Stimulated activated CD8-positive, alpha-beta memory T cell treated with anti-CD3 and anti-CD28 coated beads, Interleukin-15, amount 100 ng/mL, for 1 hour (primary cell): ENCODE results near the gene TANGO6.
"Not testable (repeated sequence)": the region's sequence is repeated elsewhere in the genome, so short reads cannot be mapped to it uniquely, and the experiment has no call there.

Experiments
- DNase-seq: peaks from one replicate; pipeline ENCODE4 v3.0.0-alpha.2; 2020; ENCODE audit warnings: low read depth

Gene TANGO6

DNA sequence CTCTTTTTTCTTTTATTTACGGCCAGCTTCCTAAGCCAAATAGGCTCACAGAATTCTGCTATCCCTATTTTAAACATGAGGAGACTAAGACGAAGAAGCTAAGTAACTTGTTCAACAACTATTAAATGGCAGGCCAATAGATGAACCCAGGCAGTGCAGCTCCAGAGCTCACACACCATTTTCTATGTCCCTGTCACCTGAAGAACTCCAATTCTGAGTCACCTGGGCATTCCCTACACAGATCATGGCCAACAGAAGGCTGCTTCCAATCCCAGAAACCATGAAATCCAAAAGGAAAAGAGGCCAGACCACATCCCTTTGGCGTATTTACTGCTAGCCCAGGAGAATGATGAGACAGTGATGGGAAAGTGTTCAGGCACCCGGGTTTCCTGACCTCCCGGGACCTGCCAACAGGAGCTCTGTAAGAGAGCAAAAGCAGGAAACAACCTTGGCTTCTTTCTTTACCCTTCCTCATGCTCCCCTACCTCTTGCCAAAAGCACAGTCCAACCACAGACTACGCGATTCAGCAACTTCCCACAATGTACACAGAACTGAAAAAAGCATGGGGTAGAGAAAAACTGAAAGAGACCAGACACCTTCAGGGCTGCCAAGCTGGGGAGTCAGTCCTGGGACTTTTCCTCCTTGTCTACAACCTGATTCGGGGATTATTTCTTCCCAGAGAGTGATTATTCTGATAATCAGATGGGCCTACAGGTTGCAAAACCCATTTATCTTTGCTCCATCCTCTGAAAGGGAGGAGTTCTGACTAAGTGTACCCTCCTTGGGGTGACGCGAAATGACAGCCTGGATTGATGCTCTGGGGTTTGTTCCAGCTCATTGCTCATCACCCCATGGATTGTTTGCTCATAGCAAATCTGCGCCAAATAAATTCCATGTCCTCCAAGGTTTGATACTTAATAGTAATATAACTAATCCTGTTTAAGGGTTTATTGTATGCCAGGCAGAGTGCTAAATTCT lies 214.4 kb downstream of the TANGO6 start:
- no peak for DNase-seq

DNA sequence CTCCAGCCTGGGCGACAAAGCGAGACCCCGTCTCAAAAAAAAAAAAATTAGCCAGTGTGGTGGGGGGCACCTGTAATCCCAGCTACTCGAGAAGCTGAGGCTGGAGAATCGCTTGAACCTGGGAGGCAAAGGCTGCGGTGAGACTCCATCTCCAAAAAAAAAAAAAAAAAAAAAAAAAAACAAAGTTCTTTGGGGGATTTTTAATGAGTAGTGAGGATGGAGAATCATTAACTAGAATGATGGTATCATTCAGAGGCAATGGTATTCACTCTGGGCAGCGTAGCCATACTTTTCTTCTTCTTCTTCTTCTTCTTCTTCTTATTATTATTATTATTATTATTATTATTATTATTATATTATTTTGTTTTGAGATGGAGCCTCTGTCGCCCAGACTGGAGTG lies 220.2 kb downstream of the TANGO6 start:
- not testable (repeated sequence) for DNase-seq

DNA sequence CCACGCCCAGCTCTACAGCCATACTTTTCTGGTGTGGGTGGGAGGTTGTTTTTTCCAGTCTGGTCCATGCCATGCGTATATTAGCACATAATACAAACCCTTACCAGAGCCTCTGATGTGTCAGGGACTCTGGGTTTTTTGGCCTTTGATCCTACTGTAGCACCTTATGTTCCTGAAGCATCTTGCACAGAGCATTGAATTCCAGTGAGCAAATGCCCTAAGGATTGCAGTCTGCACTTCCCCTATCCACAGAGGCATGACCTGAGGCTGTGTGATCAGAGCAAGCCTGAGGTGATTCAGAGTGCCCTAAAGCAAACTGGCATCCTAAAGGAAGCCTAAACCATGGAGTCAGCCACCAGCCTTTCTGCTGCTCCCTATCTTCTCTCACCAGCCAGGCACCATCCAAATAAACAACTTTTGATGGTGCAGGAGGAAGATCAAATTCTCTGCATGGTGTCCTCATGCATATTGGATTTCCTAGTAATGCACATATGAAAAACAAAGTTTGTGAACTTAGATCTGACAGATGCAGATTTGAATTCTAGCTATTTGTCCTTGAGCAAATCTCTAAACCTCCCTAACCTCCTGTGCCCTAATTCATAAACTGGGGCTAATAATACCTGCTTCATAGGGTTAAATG lies 220.9 kb downstream of the TANGO6 start:
- no peak for DNase-seq

DNA sequence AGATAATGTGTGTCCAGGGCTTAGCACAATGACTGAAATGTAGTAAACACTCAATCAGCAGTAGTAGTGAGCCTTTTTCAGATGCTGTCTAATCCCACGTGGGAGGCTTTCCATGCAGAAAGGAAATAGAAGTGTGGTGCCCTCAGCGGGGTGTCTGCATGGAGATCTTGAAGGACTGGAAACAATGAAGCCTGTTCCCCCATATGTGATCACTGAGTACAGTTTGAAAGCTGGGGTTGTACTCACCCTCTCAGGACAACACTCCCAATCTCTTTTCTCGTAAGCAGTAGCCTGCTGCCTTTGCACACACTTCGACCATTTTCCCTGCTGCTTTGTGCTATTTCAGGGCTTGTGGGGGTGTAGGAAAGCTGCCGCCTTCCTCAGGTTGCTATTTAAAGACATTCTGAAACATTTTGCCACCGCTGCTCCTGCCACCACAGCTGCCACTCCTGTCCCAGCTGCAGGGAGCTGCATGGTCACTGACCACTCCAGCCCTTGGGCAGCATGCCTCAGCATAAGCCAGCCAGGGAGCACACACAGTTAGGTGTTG lies 221.5 kb downstream of the TANGO6 start:
- DNase-seq: no peak

DNA sequence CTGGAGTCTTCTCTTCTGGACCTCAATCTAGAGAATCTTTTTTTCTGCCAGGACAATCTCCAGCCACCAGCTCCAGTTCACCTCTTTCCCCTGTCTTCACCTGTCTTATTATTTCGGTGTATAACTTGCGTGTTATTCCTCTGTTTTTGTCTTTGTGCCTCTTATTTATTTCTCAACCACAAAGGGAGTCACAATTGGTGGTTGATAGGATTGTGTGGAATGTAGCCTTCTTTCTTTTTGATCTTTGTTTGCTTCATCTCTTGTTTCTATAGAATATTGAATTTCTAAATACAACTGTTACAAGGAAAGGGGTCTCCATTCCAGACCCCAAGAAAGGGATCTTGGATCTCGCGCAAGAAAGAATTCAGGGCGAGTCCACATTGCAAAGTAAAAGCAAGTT lies 226.2 kb downstream of the TANGO6 start:
- DNase-seq: no peak

DNA sequence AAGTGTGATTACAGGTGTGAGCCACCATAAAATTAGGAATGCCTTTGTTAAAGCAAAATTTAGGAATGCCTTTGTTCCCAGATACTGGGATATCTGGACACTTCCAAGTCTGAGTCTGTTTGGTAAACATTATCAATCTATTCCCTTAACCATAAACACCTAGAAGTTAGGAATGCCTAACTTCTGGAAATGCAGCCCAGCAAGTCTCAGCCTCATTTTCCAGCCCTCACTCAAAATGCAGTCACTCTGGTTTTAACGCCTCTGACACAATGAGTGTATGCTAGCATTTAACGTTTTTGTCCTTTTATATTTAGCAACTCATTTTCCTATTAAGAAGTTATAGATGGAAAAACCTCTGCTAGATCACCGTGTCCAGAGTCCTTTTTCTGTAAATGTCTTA lies 227.7 kb downstream of the TANGO6 start:
- no peak for DNase-seq

DNA sequence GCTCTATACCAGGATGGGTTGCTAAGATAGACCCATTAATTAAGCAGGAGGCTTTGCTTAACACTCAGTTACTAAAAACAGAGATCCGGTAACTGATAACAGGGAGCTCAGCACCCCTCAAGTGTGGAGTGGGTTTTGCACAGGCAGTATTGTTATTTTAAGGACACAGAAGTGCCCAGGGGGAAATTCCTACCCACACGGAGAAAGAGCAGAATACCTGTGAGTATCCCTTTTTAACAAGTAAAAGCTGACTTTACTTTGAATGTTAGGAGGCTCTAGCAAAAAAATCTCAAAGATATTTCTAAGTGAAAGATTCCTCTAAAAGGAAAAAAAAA lies 229.3 kb downstream of the TANGO6 start:
- no peak for DNase-seq

DNA sequence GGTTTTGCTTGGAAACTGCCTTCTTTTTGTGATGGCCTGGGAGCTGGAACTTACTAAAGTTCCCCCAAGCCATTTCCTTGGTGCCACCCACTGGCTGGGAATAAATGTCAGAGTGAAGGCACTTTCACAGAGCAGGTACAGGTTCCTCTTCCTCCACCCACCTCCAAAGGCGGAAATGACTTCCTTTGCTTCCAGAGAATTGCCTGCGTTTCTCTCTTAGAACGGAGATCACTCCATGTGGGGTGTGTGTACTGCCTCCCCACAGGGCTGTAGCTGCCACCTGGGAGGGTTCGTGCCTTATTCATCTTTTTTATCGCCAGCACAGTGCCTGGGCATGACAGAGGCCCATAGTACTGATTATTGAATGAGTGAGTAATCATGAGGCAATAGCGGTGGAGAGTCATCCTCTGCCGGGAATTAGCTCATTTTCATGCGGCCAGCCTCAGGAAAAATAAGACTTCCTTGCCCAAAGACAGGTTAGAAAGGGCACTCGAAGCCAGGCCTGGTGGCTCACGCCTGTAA lies 229.9 kb downstream of the TANGO6 start:
- no peak for DNase-seq

DNA sequence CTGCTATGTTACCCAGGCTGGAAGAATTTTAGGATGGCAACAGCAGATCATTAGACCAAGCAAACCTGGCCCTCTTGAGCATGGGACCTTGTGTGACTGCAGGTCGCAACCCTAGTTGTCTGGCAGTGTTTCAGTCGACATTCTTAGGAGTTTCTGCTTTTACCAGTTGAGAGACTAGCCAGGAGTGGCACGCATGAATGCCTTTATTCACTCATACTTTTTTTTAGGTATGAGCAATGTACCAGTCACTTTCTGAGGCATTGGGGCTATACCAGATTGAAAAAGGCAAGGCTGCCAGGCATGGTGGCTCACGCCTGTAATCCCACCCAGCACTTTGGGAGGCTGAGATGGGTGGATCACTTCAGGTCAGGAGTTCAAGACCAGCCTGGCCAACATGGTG lies 233.9 kb downstream of the TANGO6 start:
- no peak for DNase-seq

DNA sequence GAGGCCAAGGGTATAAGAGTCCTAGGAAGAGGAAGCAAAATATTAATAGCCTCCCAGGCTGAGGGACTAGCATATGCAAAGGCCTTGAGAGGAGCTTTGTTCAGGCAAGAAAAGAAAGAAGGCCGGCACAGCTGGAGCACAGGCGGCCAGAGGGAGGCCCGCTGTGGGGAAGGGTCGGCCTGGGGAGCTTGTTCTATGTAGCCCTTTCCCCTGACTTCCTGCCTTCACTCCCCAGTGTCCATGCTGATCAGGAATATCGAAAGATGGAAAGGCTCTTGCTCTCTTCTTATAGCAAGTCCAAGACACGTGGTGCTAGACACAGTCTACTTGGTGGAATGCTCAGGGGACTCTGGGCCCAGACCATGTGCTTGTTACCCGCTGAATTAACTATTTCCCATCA lies 234.7 kb downstream of the TANGO6 start:
- DNase-seq: no peak

DNA sequence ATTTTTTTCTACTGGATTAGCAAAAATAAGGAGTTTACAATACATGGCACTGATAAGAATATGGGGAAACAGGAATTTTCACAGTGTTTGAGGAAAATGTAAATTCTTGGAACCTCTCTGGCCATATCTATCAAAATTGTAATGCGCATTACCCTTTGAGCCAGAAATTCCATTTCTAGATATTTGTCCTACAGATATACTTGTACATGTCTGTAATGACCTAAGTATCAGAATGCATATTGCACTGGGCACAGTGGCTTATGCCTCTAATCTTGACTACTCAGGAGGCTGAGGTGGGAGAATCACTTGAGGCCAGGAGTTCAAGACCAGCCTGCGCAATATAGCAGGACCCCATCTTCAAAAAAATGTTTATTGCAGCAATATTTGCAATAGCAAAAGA lies 236.4 kb downstream of the TANGO6 start:
- no peak for DNase-seq

DNA sequence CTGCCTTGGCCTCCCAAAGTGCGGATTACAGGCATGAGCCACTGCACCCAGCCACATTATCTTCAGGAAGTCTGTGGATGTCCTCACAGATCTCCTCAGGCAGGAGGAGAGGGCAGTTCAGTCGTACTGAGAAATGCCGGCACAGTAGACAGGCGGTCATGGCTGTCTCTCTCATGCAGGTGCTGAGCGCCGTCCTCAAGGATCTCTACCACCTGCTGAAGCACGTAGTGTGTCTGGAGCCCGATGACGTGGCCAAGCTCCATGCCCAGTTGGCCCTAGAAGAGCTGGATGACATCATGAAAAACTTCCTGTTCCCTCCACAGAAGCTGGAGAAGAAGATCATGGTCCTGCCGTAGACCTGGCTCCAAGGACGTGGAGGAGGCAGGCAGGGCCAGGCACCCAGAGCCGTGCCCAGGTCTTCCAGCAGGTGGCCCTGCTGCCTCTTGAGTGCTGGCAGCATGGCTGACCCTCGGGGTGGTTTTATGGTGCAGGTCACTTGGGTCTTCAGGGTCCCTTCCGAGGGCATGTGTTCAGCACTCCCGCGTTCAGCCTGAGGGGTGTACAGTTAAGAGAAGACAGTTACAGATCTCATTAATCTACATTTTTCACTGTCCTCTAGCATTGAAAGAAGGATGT lies 240.1 kb downstream of the TANGO6 start:
- no peak for DNase-seq

DNA sequence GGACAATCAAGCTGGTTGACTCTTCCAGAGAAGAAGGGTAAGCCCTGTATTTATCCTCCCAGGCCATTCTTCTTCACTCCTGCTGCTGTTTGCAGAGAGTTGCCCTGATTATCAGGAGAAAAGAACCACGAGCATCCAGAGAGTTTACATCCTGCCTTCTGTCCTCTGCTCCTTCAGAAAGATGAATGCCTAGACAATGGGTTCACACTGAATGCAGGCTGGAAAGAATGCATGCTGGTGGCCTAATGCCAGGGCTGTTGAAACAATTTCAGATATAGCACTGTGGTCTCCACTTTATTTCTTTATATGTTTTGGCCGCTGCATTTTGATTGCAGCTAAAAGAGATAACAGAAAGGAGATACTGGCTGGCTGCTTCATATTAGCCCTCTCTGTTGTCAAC lies 241.0 kb downstream of the TANGO6 start:
- DNase-seq: no peak

DNA sequence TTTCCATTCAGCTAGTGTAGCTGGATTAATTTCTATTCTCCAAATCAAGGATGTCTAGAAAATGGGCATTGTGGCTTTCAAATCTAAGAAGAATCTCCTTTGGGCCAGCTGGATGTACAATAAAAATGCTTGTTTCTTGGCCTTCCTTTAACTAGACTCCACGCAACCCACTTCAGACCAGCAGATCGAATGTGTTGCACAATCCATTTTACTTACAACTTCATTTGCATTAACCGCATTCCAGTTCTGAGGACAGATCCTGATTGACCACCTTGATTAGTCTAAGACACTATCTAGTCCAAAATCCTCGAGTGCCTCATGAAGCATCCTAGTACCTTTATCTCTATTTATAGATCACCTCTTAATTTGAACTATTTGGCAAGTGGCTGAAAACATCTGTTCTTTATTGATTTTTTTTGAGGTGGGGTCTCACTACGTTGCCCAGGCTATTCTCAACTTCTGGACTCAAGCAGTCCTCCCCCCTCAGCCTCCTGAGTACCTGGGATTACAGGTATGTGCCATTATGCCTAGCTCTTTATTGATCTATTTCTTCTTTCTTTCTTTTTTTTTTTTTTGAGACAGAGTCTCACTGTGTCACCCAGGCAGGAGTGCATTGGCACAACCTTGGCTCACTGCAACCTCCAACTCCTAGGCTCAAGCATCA lies 241.8 kb downstream of the TANGO6 start:
- DNase-seq: no peak

DNA sequence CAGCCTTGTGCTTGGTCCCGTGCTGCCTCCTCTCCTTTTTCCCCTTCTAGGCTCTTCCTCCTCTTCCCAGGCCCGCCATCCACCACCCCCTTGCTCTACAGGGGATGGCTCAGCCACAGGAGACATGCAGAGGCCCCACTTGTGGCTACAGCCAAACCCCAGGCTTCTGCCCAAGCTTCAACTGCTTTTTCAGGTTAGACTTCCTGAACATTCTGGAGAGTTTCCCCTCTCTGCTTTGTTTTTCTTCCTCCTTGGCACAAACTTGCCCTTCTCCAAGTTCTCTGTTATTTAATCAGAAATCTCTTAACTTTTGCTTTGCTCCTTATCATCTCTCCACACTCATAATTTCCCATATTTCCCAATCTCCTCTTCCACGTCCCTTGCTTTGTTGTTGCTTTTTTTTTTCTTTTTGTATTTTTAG lies 243.8 kb downstream of the TANGO6 start:
- no peak for DNase-seq

DNA sequence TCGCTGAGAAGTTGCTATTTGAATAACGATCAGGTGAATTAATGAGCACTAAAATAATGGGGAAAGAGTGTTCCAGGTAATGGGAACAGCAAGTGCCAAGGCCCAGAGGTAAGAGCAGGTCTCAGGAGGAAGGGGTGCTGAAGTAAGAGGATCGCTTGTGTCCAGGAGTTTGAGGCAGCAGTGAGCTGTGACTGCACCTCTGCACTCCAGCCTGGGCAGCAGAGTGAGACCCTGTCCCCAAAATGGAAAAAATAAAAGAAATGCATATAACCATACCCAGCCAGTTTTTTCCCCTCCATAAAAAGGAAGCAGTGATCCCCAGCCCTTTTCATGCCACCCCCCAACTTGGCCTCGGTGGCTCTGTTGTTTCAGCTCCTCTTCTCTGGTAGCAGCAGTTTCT lies 245.4 kb downstream of the TANGO6 start:
- DNase-seq: no peak

DNA sequence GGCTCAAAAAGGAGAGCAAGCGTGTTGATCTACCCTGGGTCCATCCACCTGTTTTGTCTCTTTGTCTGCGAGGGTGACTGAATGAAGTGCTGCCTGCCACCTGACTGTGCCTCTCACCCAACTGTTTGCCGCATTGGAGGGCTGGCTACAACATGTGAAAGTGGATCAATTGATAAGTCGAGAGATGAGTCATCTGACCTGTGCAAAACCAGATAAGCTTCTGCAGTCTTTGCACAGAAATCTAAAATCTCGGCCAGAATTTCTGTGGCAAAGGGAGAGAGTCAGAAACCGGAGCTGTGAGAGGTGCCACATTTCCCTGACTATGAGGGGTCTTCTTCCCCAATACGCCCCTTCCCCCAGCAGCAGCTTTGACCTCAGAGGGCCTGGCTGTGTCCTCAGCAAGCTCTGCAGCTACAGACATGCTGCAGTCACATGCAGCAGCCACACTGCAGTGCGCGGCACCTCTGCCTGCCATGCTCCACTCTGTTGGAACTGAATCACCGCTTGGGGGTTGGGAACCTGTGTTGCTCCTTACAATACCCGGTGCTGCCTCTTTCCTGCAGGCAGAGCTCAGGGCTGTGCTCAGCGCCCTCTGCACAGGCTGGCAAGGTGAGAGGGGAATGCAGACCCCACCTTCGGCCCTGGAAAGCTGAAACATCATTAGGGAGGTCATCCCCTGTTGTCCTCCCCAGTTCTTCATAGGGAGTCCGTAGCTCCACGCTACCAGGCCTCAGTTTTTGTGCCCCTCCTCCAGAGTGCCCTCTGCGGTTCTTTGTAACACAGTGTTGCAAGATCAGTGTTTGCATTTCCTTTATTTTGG lies 246.0 kb downstream of the TANGO6 start:
- no peak for DNase-seq

DNA sequence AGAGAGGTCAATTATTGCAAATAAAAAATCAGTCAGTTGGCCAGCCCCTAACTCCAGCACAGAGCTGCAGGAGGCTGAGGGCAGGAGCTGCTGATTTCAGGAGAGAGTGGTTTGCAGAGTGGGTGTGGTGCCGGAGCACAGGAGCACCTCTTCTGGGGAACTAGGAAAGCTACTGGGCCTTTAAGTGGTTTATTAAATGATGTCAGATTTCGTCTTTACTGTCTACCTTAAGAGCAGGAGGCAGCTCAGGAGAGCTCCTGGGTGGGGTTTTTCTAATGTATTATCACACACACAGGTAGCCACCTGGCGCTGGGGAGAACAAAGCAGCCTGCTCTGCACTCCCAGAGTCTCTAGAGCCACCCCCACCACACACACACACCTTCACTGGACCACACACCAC lies 250.6 kb downstream of the TANGO6 start:
- DNase-seq: no peak

DNA sequence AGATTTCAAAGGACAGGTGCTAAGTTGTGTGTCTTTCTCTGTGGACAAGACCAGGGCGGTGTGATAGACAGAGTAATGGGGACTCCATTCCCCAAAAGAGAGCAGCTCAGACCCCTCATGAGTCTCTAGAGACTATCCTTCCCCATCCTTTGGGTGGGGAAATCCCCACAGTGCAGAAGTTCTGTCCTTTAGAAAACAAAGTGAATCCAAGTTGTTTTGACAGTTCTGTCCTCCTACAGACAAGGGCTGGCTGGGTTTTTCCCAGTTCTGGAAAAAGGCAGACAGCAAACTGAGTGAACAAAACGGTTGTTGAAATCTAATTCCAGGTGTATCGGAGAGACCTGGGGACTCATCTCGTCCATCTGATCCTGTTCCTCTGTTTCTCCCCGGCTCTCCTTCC lies 251.2 kb downstream of the TANGO6 start:
- DNase-seq: no peak

DNA sequence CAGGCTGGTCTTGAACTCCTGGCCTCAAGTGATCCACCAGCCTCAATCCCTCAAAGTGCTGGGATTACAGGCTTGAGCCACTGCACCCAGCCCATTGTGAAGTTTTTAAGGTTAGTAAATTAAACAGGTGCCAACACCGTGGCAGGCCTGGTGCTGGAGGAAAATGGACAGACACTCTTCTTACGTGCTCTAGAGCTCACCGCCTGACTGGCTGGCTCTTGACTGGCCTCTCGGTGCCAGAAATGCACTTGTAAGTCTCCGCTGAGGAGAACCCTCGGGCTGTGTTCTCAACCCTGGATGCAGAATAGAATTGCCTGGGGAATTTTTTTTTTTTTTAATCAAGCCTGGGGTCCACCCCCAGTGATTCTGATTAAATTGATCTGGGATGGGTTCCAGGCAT lies 251.9 kb downstream of the TANGO6 start:
- DNase-seq: no peak

DNA sequence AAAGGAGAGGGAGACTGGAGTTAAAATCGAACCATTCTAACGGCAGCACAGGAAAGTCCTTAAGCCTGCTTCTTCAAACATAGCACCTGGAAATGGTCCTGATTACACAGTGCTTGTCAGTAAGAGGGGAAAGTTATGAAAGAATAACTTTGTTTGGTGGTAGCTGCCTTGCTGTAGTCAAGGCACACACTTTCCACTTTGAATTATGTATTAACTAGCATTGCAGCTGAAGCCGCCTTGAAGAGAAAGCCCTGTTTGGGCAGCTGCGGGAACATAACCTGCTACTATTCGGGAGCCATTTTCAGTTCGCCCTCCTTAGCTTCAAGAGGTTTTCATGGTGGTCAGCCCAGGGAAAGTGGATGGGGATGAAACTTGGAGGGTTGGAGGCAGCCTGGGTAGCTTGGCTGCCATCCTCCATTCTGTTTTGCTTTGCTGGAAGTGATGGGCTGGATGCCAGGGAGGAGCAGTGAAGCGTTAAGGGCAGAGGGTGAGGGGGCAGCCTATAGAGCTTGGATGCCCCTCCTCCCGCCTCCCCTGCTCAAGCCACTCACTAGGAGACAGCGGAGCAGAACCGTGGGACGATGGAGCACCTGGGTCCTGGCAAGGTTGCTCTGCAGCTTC lies 256.9 kb downstream of the TANGO6 start:
- no peak for DNase-seq
